ENCODE measurements around the gene SLC19A1. TPM values are rescaled to one million over a fixed set of nuclear protein-coding genes. Genes with fewer than 3 reads are reported as not detected.

SLC19A1 gene
- total RNA-seq, 1 donor from 2014 or later, result 19.3 TPM

DNA sequence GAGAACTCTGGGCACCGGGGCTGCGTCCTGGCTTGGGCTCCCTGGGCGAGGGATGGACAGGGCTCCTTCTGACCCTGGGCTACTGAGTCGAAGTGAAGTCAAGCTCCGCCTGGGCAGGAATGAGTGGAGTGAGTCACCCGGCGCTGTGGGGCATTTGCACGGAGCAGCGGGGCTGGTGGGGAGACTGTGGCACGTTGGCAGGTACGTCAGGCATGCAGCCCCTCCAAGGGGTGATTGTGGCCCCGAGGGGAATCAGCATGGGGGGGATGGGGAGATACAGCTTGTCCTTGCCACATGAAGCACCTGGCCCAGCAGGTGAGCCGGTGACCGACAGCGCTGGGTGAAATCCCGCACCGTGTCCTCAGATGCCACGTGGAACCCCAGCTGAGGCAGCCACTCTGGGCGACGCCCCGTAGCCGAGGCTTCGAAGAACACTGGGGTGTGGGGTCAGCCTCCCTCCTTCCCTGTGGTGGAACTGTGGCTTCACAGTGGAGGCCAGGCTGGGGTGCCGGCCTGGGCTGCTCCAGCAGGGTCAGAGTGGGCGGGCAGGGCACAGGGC is 74.9 kb downstream of the SLC19A1 start:
- TF ChIP-seq, protein P1, sequence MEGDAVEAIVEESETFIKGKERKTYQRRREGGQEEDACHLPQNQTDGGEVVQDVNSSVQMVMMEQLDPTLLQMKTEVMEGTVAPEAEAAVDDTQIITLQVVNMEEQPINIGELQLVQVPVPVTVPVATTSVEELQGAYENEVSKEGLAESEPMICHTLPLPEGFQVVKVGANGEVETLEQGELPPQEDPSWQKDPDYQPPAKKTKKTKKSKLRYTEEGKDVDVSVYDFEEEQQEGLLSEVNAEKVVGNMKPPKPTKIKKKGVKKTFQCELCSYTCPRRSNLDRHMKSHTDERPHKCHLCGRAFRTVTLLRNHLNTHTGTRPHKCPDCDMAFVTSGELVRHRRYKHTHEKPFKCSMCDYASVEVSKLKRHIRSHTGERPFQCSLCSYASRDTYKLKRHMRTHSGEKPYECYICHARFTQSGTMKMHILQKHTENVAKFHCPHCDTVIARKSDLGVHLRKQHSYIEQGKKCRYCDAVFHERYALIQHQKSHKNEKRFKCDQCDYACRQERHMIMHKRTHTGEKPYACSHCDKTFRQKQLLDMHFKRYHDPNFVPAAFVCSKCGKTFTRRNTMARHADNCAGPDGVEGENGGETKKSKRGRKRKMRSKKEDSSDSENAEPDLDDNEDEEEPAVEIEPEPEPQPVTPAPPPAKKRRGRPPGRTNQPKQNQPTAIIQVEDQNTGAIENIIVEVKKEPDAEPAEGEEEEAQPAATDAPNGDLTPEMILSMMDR (conservative IDR thresholded peaks at IDR 0.05; ENCODE audit: low read depth, low read length), result no peak
- DNase-seq (ENCODE audit: low read depth), result no peak

DNA sequence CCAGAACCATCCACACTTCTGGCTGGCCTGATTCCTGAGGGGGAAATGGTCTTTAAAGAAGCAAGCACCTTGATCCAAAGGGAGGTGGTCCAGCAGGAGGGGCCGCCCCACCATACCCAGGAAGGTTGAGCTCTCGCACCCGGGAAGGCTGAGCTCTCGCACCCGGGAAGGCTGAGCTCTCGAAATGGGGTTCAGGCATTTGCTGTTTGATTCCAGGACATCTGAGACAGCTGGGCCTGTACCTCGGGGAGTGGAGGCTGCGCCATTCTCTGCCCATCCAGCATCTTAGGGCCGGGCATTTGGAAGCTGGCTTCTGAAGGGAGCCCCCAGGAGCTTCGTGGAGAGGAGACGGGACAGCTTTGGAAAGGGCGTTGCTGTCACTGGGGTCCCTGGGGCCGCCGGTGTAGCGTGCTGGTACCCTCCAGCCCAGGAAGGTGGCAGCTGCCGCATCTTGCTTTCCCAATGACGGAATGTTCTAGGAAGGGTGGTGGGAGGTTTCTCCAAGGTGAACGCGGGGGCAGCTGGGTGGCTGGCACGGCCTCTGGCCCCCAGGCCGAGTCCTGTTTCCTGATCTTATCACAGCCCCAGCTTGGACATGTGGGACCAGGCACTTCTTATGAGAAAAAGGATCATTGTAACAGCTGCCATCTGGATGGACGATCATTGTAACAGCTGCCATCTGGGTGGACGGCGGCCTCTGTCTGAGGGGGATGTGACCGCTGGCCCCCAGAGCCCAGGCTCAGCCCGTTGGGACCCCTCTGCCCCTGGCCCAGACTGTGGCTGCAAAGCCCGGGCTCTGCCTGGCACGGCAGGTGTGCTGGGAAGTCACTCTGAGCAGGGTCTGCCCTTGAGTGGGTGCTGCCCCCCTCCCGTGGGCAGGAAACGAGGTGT is 75.7 kb downstream of the SLC19A1 start:
- DNase-seq (ENCODE audit: low read depth), result no peak
- no peak overlapping the region for H3K4me3 ChIP-seq (ENCODE audit: low read depth, low read length)
- TF ChIP-seq, protein P1 (conservative IDR thresholded peaks at IDR 0.05; ENCODE audit: low read depth, low read length), result no peak

More for the DNA sequence above, 74.9 kb downstream of the SLC19A1 start:
- H3K4me3 ChIP-seq (ENCODE audit: low read depth, low read length), result no peak overlapping the region

DNA sequence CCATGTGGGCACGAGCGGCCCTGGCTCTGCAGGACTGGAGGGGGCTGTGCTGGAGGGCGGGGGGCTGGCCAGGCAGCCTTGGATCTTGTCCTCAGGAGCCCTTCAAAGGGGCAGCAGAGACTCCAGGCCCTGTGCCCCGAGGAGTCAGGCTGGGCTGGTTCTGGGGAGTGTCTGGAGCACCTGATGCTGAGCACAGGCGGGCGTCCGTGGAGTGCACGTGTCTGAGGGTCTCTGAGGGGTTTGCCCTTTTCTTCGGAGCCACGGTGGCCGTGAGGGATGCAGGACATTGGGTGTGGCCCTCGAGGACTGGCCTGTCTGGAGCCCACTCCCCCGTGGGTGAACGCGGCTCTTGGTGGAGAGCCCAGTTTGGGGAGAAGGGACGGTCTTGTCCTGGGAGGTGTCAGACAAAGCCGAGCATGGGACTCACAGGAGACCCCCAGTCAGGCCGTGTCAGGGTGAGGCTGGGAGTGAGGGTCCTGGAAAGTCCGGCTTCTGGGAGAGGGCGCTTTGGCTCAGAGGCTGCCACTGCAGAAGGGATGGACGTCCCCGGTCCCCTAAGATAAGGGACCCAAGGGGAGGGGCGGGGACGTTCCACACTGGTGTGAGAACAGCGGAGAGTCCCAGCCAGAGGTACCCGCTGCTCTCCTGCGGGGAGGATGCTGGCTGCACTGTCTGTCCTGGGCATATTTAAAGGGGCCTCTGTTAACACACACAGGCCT is 76.5 kb downstream of the SLC19A1 start:
- no peak for DNase-seq (ENCODE audit: low read depth)
- TF ChIP-seq, protein P1 (conservative IDR thresholded peaks at IDR 0.05; ENCODE audit: low read depth, low read length), result no peak
- no peak overlapping the region for H3K4me3 ChIP-seq (ENCODE audit: low read depth, low read length)

DNA sequence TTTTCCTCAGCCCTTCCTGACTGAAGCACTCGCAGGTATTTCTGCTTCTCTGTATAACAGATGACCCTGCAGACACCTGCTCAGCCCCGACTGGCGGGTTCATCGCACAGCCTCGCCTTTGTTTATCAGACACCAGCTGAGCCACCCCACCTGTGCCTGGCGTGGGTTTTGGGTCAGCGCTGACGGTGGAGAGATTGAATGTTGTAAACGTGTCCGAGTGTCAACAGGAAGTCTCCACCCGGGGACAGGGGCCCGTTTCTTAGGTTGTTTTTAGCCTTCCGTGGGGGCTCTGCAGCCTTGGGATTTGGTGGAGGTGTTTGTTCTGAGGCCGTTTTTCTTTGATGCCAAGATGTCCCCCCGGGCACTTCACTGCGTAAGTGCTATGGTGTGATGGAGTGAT is 77.1 kb downstream of the SLC19A1 start:
- DNase-seq (ENCODE audit: low read depth), result no peak
- no peak overlapping the region for H3K4me3 ChIP-seq (ENCODE audit: low read depth, low read length)
- TF ChIP-seq, protein P1 (conservative IDR thresholded peaks at IDR 0.05; ENCODE audit: low read depth, low read length), result no peak

DNA sequence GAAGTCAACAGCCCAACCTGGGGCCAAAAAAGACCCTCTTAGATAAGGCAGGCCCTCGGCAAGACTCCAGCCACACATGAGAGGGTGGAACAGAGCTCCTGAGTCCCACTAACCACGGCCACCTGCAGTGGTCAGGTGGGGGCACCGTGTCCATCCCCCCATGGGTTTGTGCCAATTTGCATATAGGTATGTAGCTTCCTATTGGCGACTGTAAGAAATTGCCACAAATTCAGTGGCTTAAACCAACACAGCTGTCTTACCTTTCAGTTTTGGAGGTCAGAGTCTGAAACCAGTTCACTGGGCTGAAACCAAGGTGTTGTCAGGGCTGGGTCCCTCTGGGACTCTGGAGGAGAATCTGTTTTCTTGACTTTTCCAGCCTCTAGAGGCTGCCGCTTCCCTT is 77.9 kb downstream of the SLC19A1 start:
- no peak for DNase-seq (ENCODE audit: low read depth)
- TF ChIP-seq, protein P1 (conservative IDR thresholded peaks at IDR 0.05; ENCODE audit: low read depth, low read length), result no peak
- no peak overlapping the region for H3K4me3 ChIP-seq (ENCODE audit: low read depth, low read length)

DNA sequence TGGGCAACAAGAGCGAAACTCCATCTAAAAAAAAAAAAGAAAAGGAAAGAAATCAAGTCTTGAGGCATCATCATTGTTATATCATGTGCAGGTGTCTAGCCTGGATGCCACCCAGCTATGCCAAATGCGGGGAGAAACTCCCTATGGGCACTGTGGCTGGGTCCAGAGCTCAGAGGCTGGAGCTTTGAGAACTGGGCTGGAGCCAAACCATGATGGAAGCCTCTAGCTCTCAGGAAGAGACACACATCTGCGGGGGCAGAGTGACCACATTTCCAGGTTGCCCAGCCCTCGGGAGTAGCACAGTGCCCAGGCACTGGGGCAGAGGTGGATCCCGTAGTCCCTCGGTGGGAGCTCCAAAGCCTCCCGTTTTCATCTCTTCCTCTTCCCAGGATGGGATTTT is 78.4 kb downstream of the SLC19A1 start:
- DNase-seq (ENCODE audit: low read depth), result no peak
- no peak overlapping the region for H3K4me3 ChIP-seq (ENCODE audit: low read depth, low read length)
- TF ChIP-seq, protein P1 (conservative IDR thresholded peaks at IDR 0.05; ENCODE audit: low read depth, low read length), result no peak
